Stimulated activated CD8-positive, alpha-beta memory T cell treated with anti-CD3 and anti-CD28 coated beads, Interleukin-4, amount 100 ng/mL, for 4 hours (primary cell): ENCODE results near the gene KCNQ5.

Source experiments
- DNase-seq, 2 donors: peaks; one replicate each; pipeline ENCODE4 v3.0.0-alpha.2; 2020; ENCODE audit warnings: low read depth in 2 of 2, low spot score in 1 of 2

KCNQ5 gene

GRCh38 chr6:72984981-72985665 is 363.3 kb downstream of the KCNQ5 start:
- DNase-seq, result no peak

DNA sequence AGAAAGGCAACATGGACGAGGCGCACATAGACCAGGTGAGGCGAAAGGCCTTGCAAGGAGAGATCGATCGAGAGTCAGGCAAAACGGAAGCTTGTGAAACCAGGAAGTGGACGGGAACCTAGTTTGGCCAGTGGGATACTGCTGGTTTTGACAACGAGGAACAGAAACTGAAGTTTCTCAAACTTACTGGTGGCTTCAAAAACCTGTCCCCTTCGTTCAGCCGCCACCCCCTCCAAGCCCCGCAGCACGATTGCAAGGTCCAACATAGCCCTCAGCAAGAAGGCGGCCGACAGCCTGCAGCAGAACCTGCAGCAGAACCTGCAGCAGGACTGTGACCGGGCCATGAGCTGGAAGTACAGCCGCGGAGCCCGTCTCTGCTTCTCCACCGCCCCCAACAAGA is 365.4 kb downstream of the KCNQ5 start:
- DNase-seq, result no peak

GRCh38 chr6:72999995-73000394 is 378.1 kb downstream of the KCNQ5 start:
- no peak for DNase-seq

- DNase-seq, result no peak
Measured at GRCh38 chr6:73000460-73000859, 378.6 kb downstream of the KCNQ5 start.

GRCh38 chr6:73002588-73002987 is 380.7 kb downstream of the KCNQ5 start:
- no peak for DNase-seq

- DNase-seq, result no peak
Measured at GRCh38 chr6:73003302-73003701, 381.4 kb downstream of the KCNQ5 start.

DNA sequence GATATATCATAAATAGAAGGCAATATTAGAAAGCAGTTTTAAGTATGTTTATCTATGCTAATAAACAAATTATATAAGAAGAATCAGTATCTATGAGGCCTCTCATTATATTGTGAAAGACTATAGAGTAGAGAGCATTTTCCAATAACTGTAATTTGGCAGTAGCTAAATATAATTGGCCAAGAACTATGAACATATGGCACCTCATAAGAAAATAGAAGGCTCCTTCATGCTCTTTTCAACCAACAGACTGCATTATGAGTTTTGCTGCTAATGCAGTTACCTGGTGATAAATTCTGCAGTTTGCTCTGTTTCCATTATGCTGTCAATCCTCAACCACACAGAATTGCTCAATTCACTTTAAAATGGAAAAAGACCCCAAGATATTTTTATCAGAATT is 382.4 kb downstream of the KCNQ5 start:
- DNase-seq, result no peak

GRCh38 chr6:73004861-73005260 is 383.0 kb downstream of the KCNQ5 start:
- no peak for DNase-seq

GRCh38 chr6:73006146-73006545 is 384.3 kb downstream of the KCNQ5 start:
- no peak for DNase-seq

- DNase-seq, result no peak
Measured at GRCh38 chr6:73011945-73012344, 390.1 kb downstream of the KCNQ5 start.

GRCh38 chr6:73017476-73017875 is 395.6 kb downstream of the KCNQ5 start:
- DNase-seq, result no peak

GRCh38 chr6:73024598-73024997 is 402.7 kb downstream of the KCNQ5 start:
- DNase-seq, result no peak

DNA sequence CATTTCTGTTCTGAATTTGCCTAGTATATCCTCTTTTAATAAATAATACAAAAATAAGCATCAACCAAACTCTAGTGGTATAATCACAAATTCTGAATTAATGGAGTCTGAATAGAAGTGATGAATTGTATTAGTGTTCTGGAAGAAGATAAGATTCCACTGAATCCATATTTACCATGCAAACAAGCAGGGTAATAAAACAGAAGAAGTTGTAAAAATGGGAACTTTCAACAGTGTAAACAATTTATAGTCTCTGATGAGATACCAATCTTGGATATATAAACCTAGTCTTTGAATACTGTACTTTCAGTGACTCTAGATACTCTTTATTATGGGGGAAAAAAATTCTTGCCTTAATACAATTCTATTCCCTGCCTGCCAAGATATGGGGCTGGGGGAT is 405.8 kb downstream of the KCNQ5 start:
- no peak for DNase-seq

DNA sequence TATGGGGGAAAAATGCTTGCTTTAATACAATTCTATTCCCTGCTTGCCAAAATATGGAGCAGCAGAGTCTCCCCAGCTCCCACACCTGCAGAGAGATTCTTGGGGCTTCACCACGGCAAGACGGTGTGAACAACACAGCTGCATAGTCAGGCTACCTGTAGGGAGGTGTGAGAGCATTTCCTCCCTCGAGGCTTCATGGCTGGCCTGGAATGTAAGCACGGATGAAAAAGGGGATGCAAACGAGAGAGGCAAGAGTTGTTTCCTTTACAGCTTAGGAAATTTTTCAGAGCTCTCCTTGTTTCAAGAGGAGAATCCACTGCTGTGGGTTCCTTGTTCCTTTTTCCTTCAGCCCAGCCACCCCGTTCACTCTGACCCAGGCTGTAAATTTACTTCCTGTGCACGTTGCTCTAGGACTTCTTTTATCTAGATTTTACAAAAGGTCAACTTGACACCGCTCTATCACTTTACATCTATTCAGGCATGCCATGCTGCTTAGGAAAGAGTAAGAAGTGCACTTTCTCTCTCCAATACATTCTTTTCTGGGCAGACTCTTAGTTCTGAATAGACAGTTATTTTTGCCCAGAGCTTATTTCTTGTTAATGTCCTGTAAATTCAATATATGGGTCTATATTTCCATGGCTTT is 406.4 kb downstream of the KCNQ5 start:
- DNase-seq, result no peak

DNA sequence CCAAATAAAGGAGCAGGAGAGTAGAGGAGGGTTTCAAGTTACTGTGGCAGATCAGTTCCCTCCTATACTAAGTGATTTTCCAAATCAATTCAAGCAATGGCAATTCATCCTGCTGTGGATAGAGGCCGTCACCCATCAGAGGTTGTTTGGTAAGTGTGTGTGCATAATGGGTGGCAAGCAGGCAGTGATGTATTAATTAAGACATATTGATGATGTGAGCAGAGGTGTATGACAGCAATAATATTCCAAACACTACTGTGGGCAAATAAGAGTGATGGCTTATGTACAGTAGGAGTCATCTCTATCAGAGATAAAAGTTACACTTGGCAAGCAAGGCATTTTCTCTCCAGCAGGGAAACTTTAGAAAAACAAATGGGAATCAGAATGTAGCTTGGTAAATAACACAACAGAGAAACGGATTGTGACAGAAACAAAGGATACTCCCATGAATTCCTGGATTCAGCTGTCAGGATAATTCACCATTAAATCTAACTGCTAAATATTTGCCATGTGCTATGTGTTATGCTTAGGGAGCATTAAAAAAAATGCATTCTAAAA is 407.1 kb downstream of the KCNQ5 start:
- DNase-seq, result no peak

- DNase-seq, result no peak
Measured at GRCh38 chr6:73030257-73030656, 408.4 kb downstream of the KCNQ5 start.

DNA sequence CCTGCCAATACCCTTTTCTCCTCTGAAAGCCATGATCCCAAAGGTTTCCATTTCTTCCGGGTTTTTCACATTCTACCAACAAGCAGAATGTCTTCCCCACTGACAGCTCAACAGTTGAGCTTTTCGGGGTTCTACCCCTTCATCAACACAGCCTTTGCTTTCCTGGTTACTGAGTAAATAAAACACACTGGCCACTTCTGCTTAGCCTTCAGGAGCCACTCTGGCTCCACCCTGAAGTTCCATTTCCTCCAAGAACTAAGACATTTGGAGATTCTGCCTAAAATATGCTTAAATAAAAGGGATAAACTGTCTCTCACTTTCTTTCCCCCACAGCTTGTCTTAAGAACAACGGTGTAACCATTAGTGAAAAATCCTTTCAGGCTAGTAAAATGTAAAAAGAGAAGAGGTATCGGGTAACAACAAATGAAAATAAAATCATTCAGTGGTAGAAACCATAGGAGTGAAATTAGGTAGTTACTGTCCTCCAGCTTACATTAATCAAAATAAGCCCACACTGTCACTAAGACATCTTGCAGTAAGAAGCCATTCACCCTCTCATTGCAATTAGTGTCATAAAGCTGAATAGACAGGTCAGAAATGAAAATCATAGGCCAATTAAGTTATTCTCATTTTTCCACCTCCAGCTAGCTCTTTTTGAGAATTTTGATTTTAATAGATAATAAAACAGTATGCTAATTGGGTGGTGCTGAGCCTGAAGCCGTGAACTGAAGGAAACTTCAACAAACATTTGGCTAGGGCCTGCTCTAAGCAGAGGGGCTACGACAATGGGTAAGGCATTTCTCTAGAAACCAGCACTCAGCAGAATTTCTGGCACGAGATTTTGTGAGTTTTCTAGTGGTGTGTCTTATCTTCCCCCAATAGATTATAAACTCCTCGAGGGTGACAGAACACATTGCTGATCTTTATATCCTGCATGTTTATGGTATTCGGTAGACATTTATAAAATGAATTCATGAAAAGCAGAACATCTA is 409.2 kb downstream of the KCNQ5 start:
- no peak for DNase-seq

DNA sequence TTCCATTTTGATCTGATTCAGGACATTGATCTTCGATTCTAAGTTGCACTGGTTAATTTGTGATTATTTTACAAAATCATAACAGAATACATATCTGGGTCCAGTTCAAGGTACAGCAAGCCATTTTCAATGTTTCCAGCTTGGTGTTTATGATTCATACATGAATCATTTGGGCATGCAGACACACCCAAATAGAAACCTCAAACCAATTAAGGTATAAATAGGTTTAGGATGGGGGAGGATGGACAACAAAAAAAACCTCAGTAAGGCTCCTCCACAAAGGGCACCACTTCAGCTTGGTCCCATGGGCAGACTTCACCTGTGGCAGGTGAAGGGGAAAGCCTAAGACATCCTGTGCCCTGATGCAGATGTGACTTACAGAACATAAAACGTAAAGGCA is 410.7 kb downstream of the KCNQ5 start:
- no peak for DNase-seq

DNA sequence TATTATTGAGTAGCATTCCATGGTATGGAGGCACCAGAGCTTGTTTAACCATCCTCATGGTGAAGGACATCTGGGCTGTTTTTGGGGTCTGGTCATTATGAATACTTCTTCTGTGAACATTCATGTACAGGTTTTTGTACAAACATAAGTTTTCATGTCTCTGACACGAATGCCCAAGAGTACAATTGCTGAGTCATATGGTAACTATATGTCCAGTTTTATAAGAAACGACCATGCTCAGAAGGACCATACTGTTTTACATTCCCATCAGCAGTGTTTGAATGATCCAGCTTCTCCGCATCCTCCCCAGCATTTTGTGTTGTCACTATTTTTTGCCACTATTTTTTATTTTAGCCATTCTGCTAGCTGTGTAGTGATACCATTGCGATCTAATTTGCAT is 414.8 kb downstream of the KCNQ5 start:
- DNase-seq, result no peak

GRCh38 chr6:73041051-73041450 is 419.2 kb downstream of the KCNQ5 start:
- DNase-seq, result no peak

- DNase-seq, result no peak
Measured at GRCh38 chr6:73042892-73043291, 421.0 kb downstream of the KCNQ5 start.

DNA sequence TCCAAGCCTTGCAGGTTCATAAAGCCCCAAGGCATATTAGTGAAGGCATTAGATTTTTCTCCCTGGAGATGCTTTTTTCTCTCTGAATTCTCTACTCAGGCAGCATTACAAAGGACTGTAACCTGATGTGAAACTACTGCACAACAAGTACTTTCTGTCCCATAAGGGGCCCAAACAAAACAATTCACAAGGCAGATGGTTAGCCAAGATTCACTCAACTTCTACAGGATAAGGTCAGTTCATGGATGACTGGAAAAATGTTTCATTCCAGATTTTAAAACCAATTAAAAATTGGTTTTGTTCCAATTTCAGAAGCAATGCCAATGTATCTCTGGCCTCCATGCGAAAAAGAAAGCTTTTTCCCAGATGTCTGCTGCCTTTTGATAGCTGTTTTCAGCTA is 421.6 kb downstream of the KCNQ5 start:
- DNase-seq, result no peak
